ENCODE measurements around the gene CAD. TPM values are rescaled to one million over a fixed set of nuclear protein-coding genes. Genes with fewer than 3 reads are reported as not detected.

The CAD gene
- polyA plus RNA-seq, 2 of the 4 experiments (the other 2 are of a cell fraction) = 50.5 to 69.3 TPM

- FAIRE-seq (no peak), DNase-seq (ENCODE audit: low read depth in 1 of 2, low spot score in 1 of 2) (no peak), ATAC-seq (no peak)
- H3K4me3 ChIP-seq = no peak overlapping the region
- H3K9me3 ChIP-seq = no peaks in the 10 kb centered on the region
- ChIA-PET CTCF (interaction anchor here (1.0 to 4.9 kb wide), 4 partner anchors 11 to 116 kb away, joined by 5 to 21 read pairs (median 8); partner anchors contain the start of gene KHK), POLR2A (interaction anchor here (0.8 to 0.9 kb wide), 2 partner anchors 9 to 132 kb away, joined by 3 read pairs; partner anchors contain the start of genes ATRAID, OST4 and SLC5A6)
- TF ChIP-seq EHMT2 (IDR thresholded peaks at IDR 0.05; ENCODE audit: low read depth) (no peak), JUNB (IDR thresholded peaks at IDR 0.05) (no peak), SMC3 (IDR thresholded peaks at IDR 0.05) (no peak), CHD2 (IDR thresholded peaks at IDR 0.05; ENCODE audit: low read length, partially characterized antibody) (no peak), PHF8 (IDR thresholded peaks at IDR 0.05; ENCODE audit: borderline replicate concordance, low read depth) (no peak), RCOR1 (IDR thresholded peaks at IDR 0.05; ENCODE audit: low read depth, low read length) (no peak)
- TF ChIP-seq, protein P1, sequence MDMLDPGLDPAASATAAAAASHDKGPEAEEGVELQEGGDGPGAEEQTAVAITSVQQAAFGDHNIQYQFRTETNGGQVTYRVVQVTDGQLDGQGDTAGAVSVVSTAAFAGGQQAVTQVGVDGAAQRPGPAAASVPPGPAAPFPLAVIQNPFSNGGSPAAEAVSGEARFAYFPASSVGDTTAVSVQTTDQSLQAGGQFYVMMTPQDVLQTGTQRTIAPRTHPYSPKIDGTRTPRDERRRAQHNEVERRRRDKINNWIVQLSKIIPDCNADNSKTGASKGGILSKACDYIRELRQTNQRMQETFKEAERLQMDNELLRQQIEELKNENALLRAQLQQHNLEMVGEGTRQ (IDR thresholded peaks at IDR 0.05) = no peak
- 89% methylated on average over 2 of the region's 2 CpGs for WGBS (ENCODE audit: missing lambda C conversion rate)
- no peak overlapping the region for H3K4me2 ChIP-seq
- H3K27ac ChIP-seq = no peak overlapping the region
- H3K4me1 ChIP-seq = no peaks in the 10 kb centered on the region
Measured at GRCh38 chr2:27202854-27203253, 14.3 kb upstream of the CAD start.

DNA sequence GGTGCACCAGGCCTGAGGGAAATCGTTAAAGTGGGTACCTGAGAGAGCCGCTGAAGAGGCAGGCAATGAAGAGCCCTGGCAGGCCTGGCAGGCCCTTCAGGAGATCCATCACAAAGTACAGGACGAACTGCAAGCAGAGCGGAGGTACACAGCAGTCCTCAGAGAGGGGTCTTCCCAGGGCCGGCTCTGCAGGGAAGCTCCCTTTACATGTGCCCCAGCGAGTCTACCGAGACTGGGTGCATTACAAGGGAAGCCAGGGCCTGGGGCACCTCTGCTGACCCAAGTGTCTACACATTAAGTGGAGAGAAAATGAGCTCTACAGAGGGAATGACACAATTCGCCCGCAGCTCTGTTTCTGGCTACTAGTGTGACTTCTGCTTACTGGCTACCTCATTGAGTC, 13.4 kb upstream of the CAD start:
- Histone ChIP-seq H3K9me3 (no peaks in the 10 kb centered on the region), H3K4me2 (no peak overlapping the region), H3K4me1 (no peaks in the 10 kb centered on the region), H3K27ac (no peak overlapping the region), H3K4me3 (no peak overlapping the region)
- POLR2A ChIA-PET = interaction anchor here (1.0 kb wide), 1 partner anchor 8 kb away, joined by 3 read pairs; the partner anchor contains the start of genes ATRAID and SLC5A6
- WGBS (ENCODE audit: missing lambda C conversion rate) = 94% methylated on average over 9 of the region's 9 CpGs
- no peak for ATAC-seq
- DNase-seq (ENCODE audit: low read depth in 1 of 2, low spot score in 1 of 2) = no peak
- no peak for TF ChIP-seq BCL3 (IDR thresholded peaks at IDR 0.05)
- TF ChIP-seq ATOH8 (CRISPR knock-in tag; IDR thresholded peaks at IDR 0.05; ENCODE audit: low read depth) = no peak
- no peak for TF ChIP-seq RFX5 (IDR thresholded peaks at IDR 0.05)
- TF ChIP-seq CBX8 (IDR thresholded peaks at IDR 0.05) = no peak
- TF ChIP-seq RNF2 (IDR thresholded peaks at IDR 0.05; ENCODE audit: borderline replicate concordance, low read depth) = no peak
- TF ChIP-seq CHD4 (IDR thresholded peaks at IDR 0.05; ENCODE audit: borderline replicate concordance) = no peak
- no peak for TF ChIP-seq HOXB13 (CRISPR knock-in tag; IDR thresholded peaks at IDR 0.05; ENCODE audit: low read depth)
- no peak for TF ChIP-seq RCOR1 (IDR thresholded peaks at IDR 0.05; ENCODE audit: low read depth, low read length)
- no peak for TF ChIP-seq SMC3 (IDR thresholded peaks at IDR 0.05)
- TF ChIP-seq CBX2 (IDR thresholded peaks at IDR 0.05; ENCODE audit: borderline replicate concordance, low read depth) = no peak
- TF ChIP-seq RAD21 (conservative IDR thresholded peaks at IDR 0.05 in 1 of 2, IDR thresholded peaks at IDR 0.05 in 1 of 2) = no peak
- TF ChIP-seq, protein P2, sequence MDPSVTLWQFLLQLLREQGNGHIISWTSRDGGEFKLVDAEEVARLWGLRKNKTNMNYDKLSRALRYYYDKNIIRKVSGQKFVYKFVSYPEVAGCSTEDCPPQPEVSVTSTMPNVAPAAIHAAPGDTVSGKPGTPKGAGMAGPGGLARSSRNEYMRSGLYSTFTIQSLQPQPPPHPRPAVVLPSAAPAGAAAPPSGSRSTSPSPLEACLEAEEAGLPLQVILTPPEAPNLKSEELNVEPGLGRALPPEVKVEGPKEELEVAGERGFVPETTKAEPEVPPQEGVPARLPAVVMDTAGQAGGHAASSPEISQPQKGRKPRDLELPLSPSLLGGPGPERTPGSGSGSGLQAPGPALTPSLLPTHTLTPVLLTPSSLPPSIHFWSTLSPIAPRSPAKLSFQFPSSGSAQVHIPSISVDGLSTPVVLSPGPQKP (IDR thresholded peaks at IDR 0.05; ENCODE audit: low read depth, low read length) = no peak
- TF ChIP-seq KDM1A (IDR thresholded peaks at IDR 0.05; ENCODE audit: low read depth) = no peak
- TF ChIP-seq TP53 (CRISPR knock-in tag; IDR thresholded peaks at IDR 0.05) = no peak
- TF ChIP-seq FOXS1 (CRISPR knock-in tag; IDR thresholded peaks at IDR 0.05) = no peak
- TF ChIP-seq ZNF302 (CRISPR knock-in tag; IDR thresholded peaks at IDR 0.05) = no peak
- no peak for FAIRE-seq
- CTCF ChIA-PET = interaction anchor here (1.0 to 4.9 kb wide), 7 partner anchors 12 to 242 kb away, joined by 3 to 21 read pairs (median 4); partner anchors contain the start of genes KHK and SLC30A3

Measured in A549 (cell line).